Renal pelvis (tissue), 4 donors: ENCODE measurements around the gene CCDC146. TPM values are rescaled to one million over a fixed set of nuclear protein-coding genes. Genes with fewer than 3 reads are reported as not detected.
"Not testable (repeated sequence)": the region's sequence is repeated elsewhere in the genome, so short reads cannot be mapped to it uniquely, and the experiment has no call there.

ENCODE experiments used
- DNase-seq: peaks from one replicate; pipeline ENCODE4 v3.0.0-alpha.2; 2013
- polyA plus RNA-seq, 3 donors: library from polyadenylated mRNA; unstranded; fragments of 120-200 nt; gene quantifications; one replicate each; pipeline ENCODE4 v1.2.1, GENCODE V29; 2013; ENCODE audit not compliant: insufficient read length in 3 of 3

The CCDC146 gene
- polyA plus RNA-seq, 3 donors: 17.7 to 30.4 (median 27.9) TPM

- no peak for DNase-seq
Measured at GRCh38 chr7:77197141-77197540, 74.7 kb downstream of the CCDC146 start.

- peak; percentile 19 for DNase-seq
Measured at GRCh38 chr7:77199013-77199966, 76.9 kb downstream of the CCDC146 start, which contains the start of gene FGL2. Gene FGL2, minus strand, starts transcription at chr7:77199819. Its CDS starts 26 bp downstream, at chr7:77199793.

DNA sequence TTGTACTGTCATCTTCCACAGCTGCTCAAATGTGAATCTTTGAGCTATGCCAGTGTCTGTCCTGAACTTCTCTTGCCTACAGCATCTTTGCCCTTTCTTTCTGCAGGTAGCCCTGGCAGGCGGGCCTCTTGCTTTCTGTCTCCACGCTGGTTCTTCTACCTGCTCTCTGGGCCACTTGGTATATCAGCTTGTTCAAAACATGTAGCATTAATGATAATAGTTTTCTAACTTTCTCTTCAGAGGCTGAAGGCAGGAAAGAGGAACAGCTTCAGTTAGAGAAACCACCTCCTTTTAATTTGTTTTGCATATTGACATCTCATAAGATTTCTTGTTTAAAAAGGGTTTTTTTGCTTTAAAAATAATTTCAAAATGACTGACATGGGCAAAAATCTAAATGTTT, 78.1 kb downstream of the CCDC146 start:
- no peak for DNase-seq

- no peak for DNase-seq
Measured at GRCh38 chr7:77202481-77202976, 80.1 kb downstream of the CCDC146 start.

GRCh38 chr7:77205706-77206105, 83.3 kb downstream of the CCDC146 start:
- no peak for DNase-seq

DNA sequence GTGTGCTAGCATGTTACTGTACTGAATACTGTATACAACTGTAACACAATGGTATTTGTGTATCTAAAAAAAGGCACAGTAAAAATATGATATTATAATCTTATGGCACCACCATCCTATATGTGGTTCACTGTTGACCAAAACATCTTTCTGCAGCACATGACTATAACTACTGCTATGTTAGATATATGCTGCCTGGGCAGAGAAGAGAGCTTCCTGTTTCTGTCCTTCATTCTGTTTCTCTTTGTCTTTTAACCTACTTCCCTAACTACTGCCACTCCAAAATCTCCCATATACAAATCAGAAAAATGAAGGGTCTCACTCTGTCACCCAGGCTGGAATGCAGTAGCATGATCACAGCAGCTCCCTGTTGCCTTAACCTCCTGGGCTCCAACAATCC, 86.0 kb downstream of the CCDC146 start:
- no peak for DNase-seq

DNA sequence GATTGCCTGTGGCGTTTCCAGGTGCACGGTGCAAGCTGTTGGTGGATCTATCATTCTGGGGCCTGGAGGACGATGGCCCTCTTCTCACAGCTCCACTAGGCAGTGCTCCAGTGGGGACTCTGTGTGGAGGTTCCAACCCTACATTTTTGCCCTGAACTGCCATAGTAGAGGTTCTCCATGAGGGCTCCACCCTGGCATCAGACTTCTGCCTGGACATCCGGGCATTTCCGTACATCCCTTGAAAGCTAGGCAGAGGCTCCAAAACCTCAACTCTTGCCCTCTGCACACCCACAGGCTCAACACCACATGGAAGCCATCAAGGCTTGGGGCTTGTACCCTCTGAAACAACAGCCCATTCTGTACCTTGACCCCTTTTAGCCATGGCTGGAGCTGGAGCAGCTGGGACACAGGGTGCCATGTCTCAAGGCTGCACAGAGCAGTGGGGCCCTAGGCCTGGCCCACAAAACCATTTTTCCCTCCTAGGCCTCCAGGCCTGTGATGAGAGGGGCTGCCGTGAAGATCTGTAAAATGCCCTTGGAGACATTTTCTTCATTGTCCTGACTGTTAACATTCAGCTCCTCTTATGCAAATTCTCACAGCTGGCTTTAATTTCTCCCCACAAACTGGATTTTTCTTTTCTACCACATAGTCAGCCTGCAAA, 87.2 kb downstream of the CCDC146 start:
- no peak for DNase-seq

DNA sequence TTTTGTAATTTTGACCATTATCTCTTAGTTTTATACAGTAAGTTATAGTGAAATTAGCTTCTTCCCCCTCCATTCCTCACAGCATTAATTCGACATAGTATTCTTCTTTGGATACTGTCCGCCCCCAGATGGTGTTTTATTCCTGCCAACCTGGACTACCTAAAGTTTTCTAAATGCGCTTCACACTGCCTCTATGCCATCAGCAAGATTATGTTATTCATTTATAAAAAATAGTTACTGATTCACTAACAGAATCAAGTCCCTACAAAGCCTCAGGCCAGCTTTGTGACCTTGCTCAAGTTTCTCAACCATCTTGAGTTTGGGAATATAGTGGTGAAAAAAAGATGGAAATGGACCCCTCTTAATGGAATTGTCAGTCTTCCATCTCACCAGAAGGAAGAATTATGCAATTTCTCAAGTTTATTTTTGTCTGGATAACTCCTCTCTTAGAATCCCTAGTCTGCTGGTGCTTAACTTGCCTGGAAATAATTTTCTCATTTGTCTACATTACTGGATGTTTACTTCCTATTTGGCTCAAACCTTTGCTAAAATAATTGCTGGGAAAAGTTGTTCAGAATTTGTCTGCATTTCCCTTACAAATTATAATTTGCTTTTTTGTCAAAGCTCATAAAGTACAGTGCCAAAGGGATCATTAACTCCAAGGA, 93.9 kb downstream of the CCDC146 start:
- DNase-seq: peak; percentile 21

- no peak for DNase-seq
Measured at GRCh38 chr7:77217474-77218185, 95.2 kb downstream of the CCDC146 start.

DNA sequence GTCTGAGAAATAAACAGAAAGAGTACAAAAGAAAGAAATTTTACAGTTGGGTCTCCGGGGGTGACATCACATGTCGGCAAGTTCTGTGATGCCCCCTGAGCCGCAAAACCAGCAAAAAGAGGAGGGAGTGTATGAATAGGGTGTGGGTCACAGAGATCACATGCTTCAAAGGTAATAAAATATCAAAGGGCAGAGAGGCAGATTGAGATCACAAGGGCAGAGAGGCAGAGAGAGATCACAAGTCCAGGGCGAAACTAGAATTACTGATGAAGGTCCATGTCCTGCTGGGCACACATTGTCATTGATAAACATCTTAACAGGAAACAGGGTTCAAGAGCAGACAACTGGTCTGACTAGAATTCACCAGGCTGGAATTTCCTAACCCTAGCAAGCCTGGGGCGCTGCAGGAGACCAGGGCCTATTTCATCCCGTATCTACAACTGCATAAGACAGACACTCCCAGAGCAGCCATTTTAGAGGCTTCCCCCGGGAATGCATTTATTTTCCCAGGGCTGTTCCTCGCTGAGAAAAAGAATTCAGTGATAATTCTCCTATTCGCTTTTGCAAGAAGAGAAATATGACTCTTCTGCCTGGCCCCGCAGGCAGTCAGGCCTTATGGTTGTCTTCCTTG, 97.4 kb downstream of the CCDC146 start:
- DNase-seq: not testable (repeated sequence)

DNA sequence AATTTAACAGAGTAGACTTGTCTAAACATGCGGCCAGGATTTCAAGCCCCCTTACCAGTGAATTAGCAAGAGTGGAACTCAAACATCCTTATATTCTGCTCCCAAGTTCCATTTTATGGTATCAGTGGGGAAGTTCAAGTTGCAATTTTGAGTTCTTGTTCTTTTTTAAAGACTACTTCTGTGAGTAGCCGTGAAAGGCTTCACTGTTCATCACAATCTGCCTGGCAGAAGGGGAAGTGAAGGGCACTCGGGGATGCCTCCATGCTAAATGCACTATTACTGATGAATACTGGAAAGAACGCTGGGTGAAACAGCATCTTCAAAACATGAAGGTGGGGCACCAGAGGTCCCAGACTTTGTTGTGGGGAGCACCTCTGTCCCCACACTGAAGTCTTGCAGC, 99.7 kb downstream of the CCDC146 start:
- DNase-seq: no peak

- DNase-seq: no peak
Measured at GRCh38 chr7:77222819-77223218, 100.4 kb downstream of the CCDC146 start.

- DNase-seq: no peak
Measured at GRCh38 chr7:77223261-77223660, 100.8 kb downstream of the CCDC146 start.

GRCh38 chr7:77226357-77226839, 104.0 kb downstream of the CCDC146 start:
- DNase-seq: no peak

- not testable (repeated sequence) for DNase-seq
Measured at GRCh38 chr7:77228795-77229194, 106.4 kb downstream of the CCDC146 start.

DNA sequence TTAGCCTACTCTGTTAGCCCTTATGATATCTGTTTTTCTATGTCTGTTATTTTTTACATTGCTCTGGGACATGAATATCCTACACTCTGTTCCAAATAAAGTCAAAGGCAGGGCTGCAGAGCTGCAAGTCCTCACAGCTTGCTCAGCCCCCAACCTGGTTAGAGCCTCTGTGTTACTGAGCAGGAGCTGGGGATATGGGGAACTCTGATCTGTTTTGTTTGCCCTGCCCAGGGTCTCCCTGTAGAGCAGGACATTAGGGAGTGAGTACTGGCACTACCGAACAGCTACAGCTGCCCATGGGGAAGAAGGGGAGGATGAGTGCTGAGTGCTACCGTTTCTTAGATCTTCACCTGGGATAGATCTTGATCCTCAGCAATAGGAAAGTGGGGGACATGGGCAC, 110.1 kb downstream of the CCDC146 start:
- DNase-seq: no peak

DNA sequence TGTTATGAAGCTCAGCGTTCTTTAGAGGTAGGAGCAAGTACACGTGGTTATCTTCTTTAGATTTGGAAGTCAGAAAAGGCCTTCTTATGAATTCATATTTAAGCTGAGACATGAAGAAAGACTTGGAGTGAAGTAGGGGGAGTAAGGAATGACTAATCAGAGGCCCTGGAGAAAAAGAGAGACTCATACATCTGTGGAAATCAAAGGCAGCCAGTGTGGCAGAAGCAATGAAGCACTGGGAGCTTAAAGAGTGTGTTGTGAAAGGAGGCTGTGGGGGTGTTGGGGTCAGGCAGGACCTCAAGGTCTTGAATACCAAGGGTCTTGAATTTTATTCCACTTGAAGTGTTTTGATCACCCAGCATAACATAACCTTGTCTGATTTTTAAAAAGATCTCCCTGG, 112.9 kb downstream of the CCDC146 start:
- DNase-seq: no peak

- no peak for DNase-seq
Measured at GRCh38 chr7:77238703-77239136, 116.3 kb downstream of the CCDC146 start.

DNA sequence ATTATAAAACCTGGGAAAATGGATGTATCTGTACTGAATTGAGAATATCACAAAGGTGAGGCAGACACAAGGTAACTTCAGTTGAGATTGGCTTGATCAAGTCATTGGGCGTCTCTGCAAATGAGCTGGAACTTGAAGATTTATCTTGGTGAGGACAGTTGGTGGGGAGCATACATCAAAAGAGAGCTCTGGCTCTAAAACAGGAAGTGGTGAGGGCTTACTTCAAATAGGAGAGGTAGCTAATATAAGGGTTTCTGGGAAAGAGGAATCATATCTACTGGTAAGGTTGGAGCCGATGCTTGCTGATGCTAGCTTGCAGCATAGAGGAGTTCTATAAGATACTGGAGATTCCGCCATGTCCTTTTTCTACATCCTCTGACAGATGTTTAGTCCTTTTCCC, 117.1 kb downstream of the CCDC146 start:
- DNase-seq: no peak

GRCh38 chr7:77242068-77242467, 119.7 kb downstream of the CCDC146 start:
- DNase-seq: no peak

- DNase-seq: no peak
Measured at GRCh38 chr7:77242554-77242953, 120.1 kb downstream of the CCDC146 start.
